Right lobe of liver (tissue), 6 donors: ENCODE results near the gene LYZL2. TPM values are rescaled to one million over a fixed set of nuclear protein-coding genes. Genes with fewer than 3 reads are reported as not detected.
"Not testable (repeated sequence)": the region's sequence is repeated elsewhere in the genome, so short reads cannot be mapped to it uniquely, and the experiment has no call there.

Source experiments
- ATAC-seq, 4 donors: fragments of 200-7000 bp; cut with Tn5 transposase; one replicate each; pipeline ENCODE4 v1.9.1; 2020; ENCODE audit warnings: mild to moderate bottlenecking in 4 of 4, moderate library complexity in 4 of 4
- DNase-seq, 3 donors: peaks; one replicate each; pipeline ENCODE4 v3.0.0-alpha.2; 2020
- H3K27ac ChIP-seq, 3 donors: fragments of 200-600 bp; one replicate each; pipeline ENCODE4 v1.8.0; 2022
- H3K27me3 ChIP-seq, 2 donors: fragments of 200-600 bp; one replicate each; pipeline ENCODE4 v1.8.0; 2022
- H3K36me3 ChIP-seq, 4 donors: fragments of 200-600 bp; sonication (generic) in 1 of 4; one replicate each; pipeline versions ENCODE4 v1.5.1 to v1.8.0; 2017 to 2022; ENCODE audit warnings: control low read depth in 1 of 4
- H3K4me1 ChIP-seq, 4 donors: fragments of 200-600 bp; sonication (generic) in 1 of 4; one replicate each; pipeline versions ENCODE4 v1.5.1 to v1.8.0; 2017 to 2022; ENCODE audit warnings: control low read depth in 1 of 4
- H3K4me3 ChIP-seq, 3 donors: fragments of 200-600 bp; one replicate each; pipeline ENCODE4 v1.8.0; 2022
- H3K9me3 ChIP-seq, 4 donors: fragments of 200-600 bp; sonication (generic) in 1 of 4; one replicate each; pipeline versions ENCODE4 v1.5.1 to v1.8.0; 2017 to 2022; ENCODE audit warnings: control low read depth in 1 of 4
- CTCF ChIP-seq, 4 donors: fragments of 200-600 bp in 3 of 4; fragments of 450-650 bp in 1 of 4; IDR thresholded peaks; one replicate each; pipeline versions ENCODE4 v1.5.1 to v1.8.0; 2016 to 2022; ENCODE audit warnings: antibody characterized with exemption in 4 of 4, mild to moderate bottlenecking in 2 of 4
- POLR2A ChIP-seq: fragments of 450-650 bp; IDR thresholded peaks from one replicate; pipeline ENCODE4 v1.6.1; 2017; ENCODE audit warnings: antibody characterized with exemption, mild to moderate bottlenecking
- WGBS: methylation state at CpG from one replicate; pipeline ENCODE4 v1.1.6; 2018; ENCODE audit warnings: low coverage, low lambda C conversion rate; ENCODE audit not compliant: insufficient coverage; ENCODE audit errors: missing lambda C conversion rate; 5-methylcytosine and 5-hydroxymethylcytosine counted together
- intact Hi-C, 2 donors: fragments of 100-400 bp; cut with DNase I; formaldehyde crosslinking; loops; one replicate each; pipeline versions ENCODE4 v1.11.2 to v1.14.1; 2022
- total RNA-seq, 6 experiments: library from RNA; depleted of rRNA in 2 of 6; stranded (reverse); fragments of >200 nt in 2 of 6; fragmentation: NEBNext Ultra II Directional in 3 of 6; extraction: Animal tissue kit (Norgen Biotek cat#: 25700) in 3 of 6; gene quantifications; one replicate each; pipeline versions ENCODE4 v1.1.0 to v1.2.4, GENCODE V29; 2016 to 2023
- donor health status: DM: no; HTN: yes; CAD: no.
- donor health status: DM: no; HTN: no; CAD: no.
- donor health status: DM: no; HTN: no; CAD: no.
- donor health status: DM: no; HTN: yes; CAD: no.
- donor health status: DM: no; HTN: yes; CAD: no.

LYZL2 gene
- total RNA-seq, 6 experiments from 2014 or later: not detected

GRCh38 chr10:30671026-30671616, 41.6 kb upstream of the LYZL2 start:
- H3K27ac ChIP-seq: no peak overlapping the region
- H3K4me1 ChIP-seq: no peaks in the 10 kb centered on the region
- 33% methylated on average over 11 of the region's 11 CpGs for WGBS
- DNase-seq (no peak), ATAC-seq (peak; percentile 84 to 89 (median 86))
- peak overlapping the region in 2 of 3 donors; percentile 1 to 19 for H3K4me3 ChIP-seq
- TF ChIP-seq POLR2A: no peak
- TF ChIP-seq CTCF (IDR thresholded peaks at IDR 0.05): peak; percentile 70 to 75 (median 72)
- no peaks in the 10 kb centered on the region for H3K9me3 ChIP-seq
- intact Hi-C loops: no loop called here
- no peaks in the 10 kb centered on the region for H3K36me3 ChIP-seq
- no peaks in the 10 kb centered on the region for H3K27me3 ChIP-seq

GRCh38 chr10:30667982-30668381, 38.4 kb upstream of the LYZL2 start:
- intact Hi-C loops, H3K27ac ChIP-seq, H3K27me3 ChIP-seq, H3K4me1 ChIP-seq, H3K4me3 ChIP-seq, H3K9me3 ChIP-seq, H3K36me3 ChIP-seq: not testable (repeated sequence)
- DNase-seq: peak; percentile 39 to 74 (median 66)
- peak; percentile 63 to 90 (median 80) for ATAC-seq
- WGBS: no CpG with 5 or more reads among the region's 11 CpGs

- H3K36me3 ChIP-seq, intact Hi-C loops, H3K9me3 ChIP-seq, H3K4me3 ChIP-seq, DNase-seq, H3K27me3 ChIP-seq, ATAC-seq, H3K4me1 ChIP-seq, H3K27ac ChIP-seq: not testable (repeated sequence)
- 59% methylated on average over 5 of the region's 7 CpGs for WGBS
Observed at GRCh38 chr10:30663403-30663802, 33.9 kb upstream of the LYZL2 start.

- ATAC-seq (peak in 1 of 4 donors; percentile 22), DNase-seq (no peak)
- Histone ChIP-seq H3K36me3 (no peaks in the 10 kb centered on the region), H3K27ac (no peak overlapping the region), H3K4me3 (no peak overlapping the region), H3K9me3 (no peaks in the 10 kb centered on the region), H3K4me1 (no peaks in the 10 kb centered on the region), H3K27me3 (no peaks in the 10 kb centered on the region)
- WGBS: 53% methylated on average over 5 of the region's 6 CpGs
- TF ChIP-seq CTCF (IDR thresholded peaks at IDR 0.05) (no peak), POLR2A (no peak)
- intact Hi-C loops: no loop called here
Observed at GRCh38 chr10:30662814-30663213, 33.3 kb upstream of the LYZL2 start.

GRCh38 chr10:30660314-30660713, 30.8 kb upstream of the LYZL2 start:
- ATAC-seq, H3K27me3 ChIP-seq, DNase-seq, H3K4me3 ChIP-seq, H3K9me3 ChIP-seq, H3K36me3 ChIP-seq, intact Hi-C loops, H3K4me1 ChIP-seq, H3K27ac ChIP-seq: not testable (repeated sequence)
- WGBS: 60% methylated on average over 2 of the region's 3 CpGs

GRCh38 chr10:30656233-30656632, 26.7 kb upstream of the LYZL2 start:
- 32% methylated on average over 5 of the region's 5 CpGs for WGBS
- DNase-seq: no peak
- TF ChIP-seq CTCF (IDR thresholded peaks at IDR 0.05): no peak
- no peak for TF ChIP-seq POLR2A
- Histone ChIP-seq H3K4me1 (no peaks in the 10 kb centered on the region), H3K27ac (no peak overlapping the region), H3K27me3 (no peaks in the 10 kb centered on the region), H3K4me3 (no peak overlapping the region), H3K36me3 (no peaks in the 10 kb centered on the region), H3K9me3 (no peaks in the 10 kb centered on the region)
- intact Hi-C loops: no loop called here
- no peak for ATAC-seq

- H3K4me1 ChIP-seq, H3K4me3 ChIP-seq, H3K27ac ChIP-seq, DNase-seq, H3K36me3 ChIP-seq, H3K9me3 ChIP-seq, intact Hi-C loops, ATAC-seq, H3K27me3 ChIP-seq: not testable (repeated sequence)
- 82% methylated on average over 3 of the region's 8 CpGs for WGBS
Observed at GRCh38 chr10:30655001-30655400, 25.4 kb upstream of the LYZL2 start.

GRCh38 chr10:30651470-30652397, 22.2 kb upstream of the LYZL2 start:
- DNase-seq, H3K27ac ChIP-seq, H3K27me3 ChIP-seq, H3K36me3 ChIP-seq, H3K4me1 ChIP-seq, H3K9me3 ChIP-seq, intact Hi-C loops, H3K4me3 ChIP-seq: not testable (repeated sequence)
- 75% methylated on average over 6 of the region's 10 CpGs for WGBS
- ATAC-seq: peak in 2 of 4 donors; percentile 44 to 52
